SK-N-MC (cell line): ENCODE results near the gene CDC42BPB.

Experiments used
- EZH2 ChIP-seq: fragments of 200-600 bp; sonication (generic); IDR thresholded peaks from one replicate; pipeline ENCODE4 v1.6.1; 2017; ENCODE audit warnings: antibody characterized with exemption
- FOXP2 ChIP-seq: optimal IDR thresholded peaks from 2 replicates; pipeline ENCODE3; 2011; ENCODE audit warnings: mild to moderate bottlenecking, moderate library complexity; ENCODE audit not compliant: insufficient read depth; ENCODE audit errors: extremely low read length, control extremely low read depth
- POLR2AphosphoS5 ChIP-seq: IDR thresholded peaks from 2 replicates; pipeline ENCODE4 v1.6.1; 2012; ENCODE audit warnings: mild to moderate bottlenecking, low read depth, low read length, borderline replicate concordance

GRCh38 chr14:102977475-102977874 is 79.9 kb downstream of the CDC42BPB start:
- TF ChIP-seq POLR2AphosphoS5 (no peak), EZH2 (no peak), FOXP2 (no peak)
